Measurements from ENCODE around the gene RYR2.
"Not testable (repeated sequence)": the region's sequence is repeated elsewhere in the genome, so short reads cannot be mapped to it uniquely, and the experiment has no call there.

The RYR2 gene

GRCh38 chr1:237145379-237146135 is 103.6 kb downstream of the RYR2 start:
- DNase-seq (ENCODE audit: low read depth in 2 of 2), result no peak

- DNase-seq (ENCODE audit: low read depth in 2 of 2), result no peak
Observed at GRCh38 chr1:237146241-237146640, 104.3 kb downstream of the RYR2 start.

DNA sequence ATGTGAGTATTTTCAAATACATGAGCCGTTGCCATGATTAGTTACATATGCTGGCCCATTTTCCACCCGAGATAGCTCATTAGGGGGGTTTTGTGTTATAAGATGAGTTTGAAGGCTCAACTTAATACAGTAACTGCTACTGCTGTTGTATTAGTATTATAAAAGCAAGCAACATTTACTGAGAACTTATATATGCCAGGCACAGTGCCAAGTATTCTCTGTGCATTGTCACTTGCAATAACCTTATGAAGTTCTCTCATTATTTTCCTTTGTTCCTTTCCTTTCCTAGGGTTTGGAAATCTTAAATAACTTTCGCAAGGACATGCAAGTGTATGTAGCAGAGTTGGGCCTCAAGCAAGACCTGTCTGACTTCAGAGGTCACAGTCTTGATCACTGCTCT is 107.9 kb downstream of the RYR2 start:
- DNase-seq (ENCODE audit: low read depth in 2 of 2), result no peak

GRCh38 chr1:237151979-237152378 is 110.0 kb downstream of the RYR2 start:
- DNase-seq (ENCODE audit: low read depth in 2 of 2), result not testable (repeated sequence)

DNA sequence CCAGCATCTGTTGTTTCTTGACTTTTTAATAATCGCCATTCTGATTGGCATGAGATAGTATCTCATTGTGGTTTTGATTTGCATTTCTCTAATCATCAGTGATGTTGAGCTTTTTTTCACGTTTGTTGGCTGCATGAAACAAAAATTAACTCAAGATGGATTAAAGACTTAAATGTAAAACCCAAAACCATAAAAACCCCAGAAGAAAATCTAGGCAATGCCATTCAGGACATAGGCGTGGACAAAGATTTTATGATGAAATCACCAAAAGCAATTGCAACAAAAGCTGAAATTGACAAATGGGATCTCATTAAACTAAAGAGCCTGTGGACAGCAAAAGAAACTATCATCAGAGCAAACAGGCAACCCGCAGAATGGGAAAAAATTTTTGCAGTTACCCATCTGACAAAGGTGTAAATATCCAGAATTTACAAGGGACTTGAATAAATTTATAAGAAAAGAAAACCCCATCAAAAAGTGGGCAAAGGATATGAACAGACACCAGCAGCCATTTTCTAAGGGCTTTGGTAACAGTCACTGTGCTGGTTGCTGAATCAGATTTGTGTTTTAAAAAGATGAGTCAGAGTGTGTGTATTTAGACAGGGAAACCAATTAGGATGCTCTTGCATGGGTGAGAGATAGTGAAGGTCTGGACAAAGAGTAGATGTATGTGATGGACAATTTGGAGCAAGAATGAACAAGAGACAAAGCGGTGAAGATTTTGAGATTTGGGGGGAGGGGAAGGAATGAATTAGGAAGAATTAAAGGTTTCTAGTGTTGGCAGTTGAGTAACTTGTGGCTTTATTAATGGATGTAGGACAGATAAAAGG is 110.7 kb downstream of the RYR2 start:
- no peak for DNase-seq (ENCODE audit: low read depth in 2 of 2)

- DNase-seq (ENCODE audit: low read depth in 2 of 2), result no peak
Observed at GRCh38 chr1:237154157-237154556, 112.2 kb downstream of the RYR2 start.

- DNase-seq (ENCODE audit: low read depth in 2 of 2), result no peak
Observed at GRCh38 chr1:237164406-237165352, 122.7 kb downstream of the RYR2 start.

- no peak for DNase-seq (ENCODE audit: low read depth in 2 of 2)
Observed at GRCh38 chr1:237166086-237166485, 124.1 kb downstream of the RYR2 start.

GRCh38 chr1:237166593-237167101 is 124.7 kb downstream of the RYR2 start:
- no peak for DNase-seq (ENCODE audit: low read depth in 2 of 2)

DNA sequence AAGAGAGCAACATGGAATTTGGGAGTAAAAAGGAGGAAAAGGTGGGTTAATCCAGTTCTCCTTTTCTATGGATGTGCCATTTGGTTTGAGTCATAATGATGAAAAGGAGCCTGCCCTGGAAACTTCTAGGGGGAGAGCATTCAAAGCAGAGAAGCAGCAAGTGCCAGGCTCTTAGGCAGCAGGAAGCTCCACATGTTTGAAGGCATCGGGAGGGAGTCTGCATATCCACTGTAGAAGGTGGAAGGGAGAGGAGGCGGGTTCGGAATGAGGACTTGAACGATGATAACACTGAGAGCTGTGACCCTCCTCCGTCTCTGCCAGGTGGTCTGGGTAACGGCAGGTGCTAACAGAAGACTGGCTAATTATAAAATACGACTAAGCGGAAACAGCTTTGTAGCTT is 128.2 kb downstream of the RYR2 start:
- DNase-seq (ENCODE audit: low read depth in 2 of 2), result no peak

- no peak for DNase-seq (ENCODE audit: low read depth in 2 of 2)
Observed at GRCh38 chr1:237171454-237172117, 129.6 kb downstream of the RYR2 start.

DNA sequence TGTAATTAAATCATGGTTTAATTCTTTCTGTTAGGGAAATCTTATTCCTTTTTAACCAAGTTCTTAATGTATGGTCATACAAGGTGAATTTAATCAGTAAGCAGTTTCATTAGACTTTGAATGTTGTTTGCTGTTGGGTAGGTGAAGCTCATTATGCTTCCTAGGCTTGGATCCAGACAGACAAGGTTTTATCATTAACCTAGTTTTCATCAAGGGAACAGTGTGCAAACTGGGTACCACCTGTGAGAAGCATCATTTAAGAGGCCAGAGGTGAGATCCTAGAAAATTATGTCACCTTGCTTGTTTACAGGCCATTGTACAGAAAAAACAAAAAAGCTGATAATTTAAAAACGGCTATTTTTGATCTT is 130.1 kb downstream of the RYR2 start:
- no peak for DNase-seq (ENCODE audit: low read depth in 2 of 2)

DNA sequence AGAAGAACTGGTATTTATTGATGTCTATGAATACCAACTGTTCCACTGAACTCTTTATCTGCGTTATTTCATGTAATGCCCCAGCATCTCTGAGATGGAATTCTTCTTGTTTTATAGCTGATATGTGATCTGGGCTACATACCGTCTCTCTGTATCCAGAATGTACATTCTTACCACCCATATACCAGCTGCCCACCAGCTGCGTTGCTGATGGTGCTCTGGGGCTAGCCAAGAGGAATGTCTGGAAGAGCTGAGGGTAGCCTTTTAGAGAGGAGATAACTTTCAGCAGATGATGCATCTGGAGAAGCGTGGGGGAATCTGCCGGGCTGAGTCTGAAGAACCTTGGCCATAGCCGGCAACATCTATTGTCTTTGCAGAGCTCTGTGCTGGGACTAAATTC is 137.5 kb downstream of the RYR2 start:
- DNase-seq (ENCODE audit: low read depth in 2 of 2), result no peak

GRCh38 chr1:237180256-237180655 is 138.3 kb downstream of the RYR2 start:
- DNase-seq (ENCODE audit: low read depth in 2 of 2), result no peak

- no peak for DNase-seq (ENCODE audit: low read depth in 2 of 2)
Observed at GRCh38 chr1:237181743-237182317, 139.8 kb downstream of the RYR2 start.

DNA sequence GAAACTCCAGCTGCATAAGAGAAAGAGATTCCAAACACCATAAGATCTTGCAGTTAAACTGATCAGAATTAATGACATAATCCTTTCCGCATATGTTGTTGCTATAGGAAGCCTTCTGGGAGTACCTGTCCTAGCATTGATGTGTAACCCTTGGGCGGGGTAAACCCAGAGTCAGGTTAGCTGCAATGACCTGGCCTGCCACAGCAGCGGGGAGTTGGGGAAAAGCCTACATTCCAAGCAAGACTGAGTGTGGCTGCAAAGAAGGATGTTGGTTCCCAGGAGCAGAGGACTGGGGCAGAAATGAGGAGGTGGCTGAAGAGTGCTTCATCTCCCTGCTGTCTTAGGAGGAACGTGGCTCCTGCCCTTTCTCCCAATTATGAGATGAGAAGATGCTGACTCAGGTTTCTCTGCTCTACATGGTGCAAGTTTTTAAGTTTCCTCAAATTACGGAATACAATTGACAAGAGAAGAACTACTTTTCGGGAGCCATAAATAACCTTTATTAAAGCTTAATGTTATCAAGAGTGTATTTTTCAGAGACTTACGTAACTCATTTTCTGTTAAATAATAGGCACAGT is 142.1 kb downstream of the RYR2 start:
- no peak for DNase-seq (ENCODE audit: low read depth in 2 of 2)

- no peak for DNase-seq (ENCODE audit: low read depth in 2 of 2)
Observed at GRCh38 chr1:237186675-237187074, 144.7 kb downstream of the RYR2 start.

DNA sequence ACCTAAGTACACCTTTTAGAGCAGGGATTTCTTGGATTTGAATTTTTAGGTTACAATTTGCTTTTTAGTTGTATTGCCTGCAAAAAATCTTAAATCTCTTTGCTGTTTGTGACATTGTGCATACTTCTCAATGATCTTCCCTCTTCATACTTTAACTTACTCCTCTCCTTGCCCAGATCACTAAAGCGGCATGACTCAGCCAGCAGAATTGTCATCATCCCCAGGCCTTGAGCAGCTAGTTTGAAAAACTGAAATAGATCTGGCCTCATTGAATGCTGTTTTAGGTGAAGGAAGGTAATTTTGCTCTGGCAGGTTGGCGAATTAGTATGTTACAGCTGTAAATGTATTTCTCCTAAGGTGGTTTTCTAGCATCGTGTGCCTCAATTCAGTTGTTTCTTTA is 145.9 kb downstream of the RYR2 start:
- DNase-seq (ENCODE audit: low read depth in 2 of 2), result no peak

DNA sequence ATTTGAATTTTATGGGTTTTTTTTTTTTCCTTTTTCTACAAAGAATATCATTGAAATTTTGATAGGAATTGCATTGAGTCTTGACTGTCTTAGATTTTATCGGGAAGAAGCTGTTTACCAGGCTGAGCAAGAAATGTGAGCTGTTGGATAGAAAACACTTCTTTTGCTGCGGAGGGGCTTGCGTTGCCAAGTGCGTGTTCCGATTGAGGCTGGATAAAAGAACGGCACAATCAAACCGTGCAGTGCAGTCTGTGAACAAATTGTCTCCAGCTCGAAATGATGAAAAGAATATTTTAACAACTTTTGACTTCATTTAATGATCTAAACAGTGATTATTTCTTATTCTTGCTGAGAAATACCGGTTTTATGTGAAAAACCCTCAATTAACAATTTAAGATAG is 149.4 kb downstream of the RYR2 start:
- DNase-seq (ENCODE audit: low read depth in 2 of 2), result no peak
